ENCODE measurements around the gene UBXN2A.

UBXN2A gene, protein sequence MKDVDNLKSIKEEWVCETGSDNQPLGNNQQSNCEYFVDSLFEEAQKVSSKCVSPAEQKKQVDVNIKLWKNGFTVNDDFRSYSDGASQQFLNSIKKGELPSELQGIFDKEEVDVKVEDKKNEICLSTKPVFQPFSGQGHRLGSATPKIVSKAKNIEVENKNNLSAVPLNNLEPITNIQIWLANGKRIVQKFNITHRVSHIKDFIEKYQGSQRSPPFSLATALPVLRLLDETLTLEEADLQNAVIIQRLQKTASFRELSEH

DNA sequence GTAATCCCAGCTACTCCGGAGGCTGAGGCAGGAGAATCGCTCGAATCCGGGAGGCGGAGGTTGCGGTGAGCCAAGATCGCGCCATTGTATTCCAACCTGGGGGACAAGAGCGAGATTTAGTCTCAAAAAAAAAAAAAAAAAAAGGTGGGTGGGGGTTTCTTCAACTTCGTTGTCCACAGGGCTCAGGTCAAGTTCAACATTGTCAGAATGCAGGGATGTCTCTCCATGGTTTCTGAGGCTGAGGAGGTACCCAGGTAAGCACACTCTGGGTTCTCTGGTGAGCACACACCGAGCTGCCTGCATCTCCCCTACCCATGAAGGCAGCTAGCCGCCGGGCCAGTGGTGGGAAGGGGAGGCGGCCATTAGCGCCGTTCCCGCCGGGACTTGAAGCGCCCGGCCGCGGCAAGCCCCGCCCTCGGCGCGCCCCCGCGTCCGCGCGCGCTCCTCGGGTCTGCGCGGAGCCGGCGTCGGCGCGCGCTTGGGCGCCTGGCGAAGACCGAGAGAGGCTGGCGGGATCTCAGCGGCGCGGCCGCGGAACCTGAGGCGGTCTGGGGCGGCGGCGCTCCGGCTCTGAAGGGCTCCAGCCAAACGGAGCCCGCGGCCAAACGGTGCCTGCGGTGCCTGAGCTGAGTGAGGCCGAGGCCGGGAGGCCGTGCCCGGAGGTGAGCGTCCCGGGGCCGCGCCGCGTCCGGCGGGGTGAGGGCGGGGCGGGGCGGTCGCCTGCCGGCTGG, at the start of gene UBXN2A:
Gene UBXN2A (plus strand): TSS at position 477 of the 731 bp plus-strand sequence. CDS start 17,852 bp downstream, outside the sequence.
- DNase-seq, result peak; percentile 91

DNA sequence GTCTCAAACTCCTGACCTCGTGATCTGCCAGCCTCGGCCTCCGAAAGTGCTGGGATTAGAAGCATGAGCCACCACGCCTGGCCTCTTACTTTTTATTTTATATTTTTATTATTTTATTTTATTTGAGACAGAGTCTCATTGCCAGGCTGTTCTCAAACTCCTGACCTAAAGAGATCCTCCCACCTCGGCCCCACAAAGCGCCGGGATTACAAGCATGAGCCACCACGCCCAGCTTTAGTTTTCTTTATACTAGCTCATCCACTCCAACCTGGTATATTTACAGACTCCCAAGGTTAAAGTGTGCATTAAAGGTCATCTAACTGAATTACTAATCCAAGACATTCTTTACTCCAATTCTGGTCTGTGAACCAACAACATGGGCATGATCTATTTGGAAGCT, 40.1 kb upstream of the UBXN2A start:
- no peak for DNase-seq

DNA sequence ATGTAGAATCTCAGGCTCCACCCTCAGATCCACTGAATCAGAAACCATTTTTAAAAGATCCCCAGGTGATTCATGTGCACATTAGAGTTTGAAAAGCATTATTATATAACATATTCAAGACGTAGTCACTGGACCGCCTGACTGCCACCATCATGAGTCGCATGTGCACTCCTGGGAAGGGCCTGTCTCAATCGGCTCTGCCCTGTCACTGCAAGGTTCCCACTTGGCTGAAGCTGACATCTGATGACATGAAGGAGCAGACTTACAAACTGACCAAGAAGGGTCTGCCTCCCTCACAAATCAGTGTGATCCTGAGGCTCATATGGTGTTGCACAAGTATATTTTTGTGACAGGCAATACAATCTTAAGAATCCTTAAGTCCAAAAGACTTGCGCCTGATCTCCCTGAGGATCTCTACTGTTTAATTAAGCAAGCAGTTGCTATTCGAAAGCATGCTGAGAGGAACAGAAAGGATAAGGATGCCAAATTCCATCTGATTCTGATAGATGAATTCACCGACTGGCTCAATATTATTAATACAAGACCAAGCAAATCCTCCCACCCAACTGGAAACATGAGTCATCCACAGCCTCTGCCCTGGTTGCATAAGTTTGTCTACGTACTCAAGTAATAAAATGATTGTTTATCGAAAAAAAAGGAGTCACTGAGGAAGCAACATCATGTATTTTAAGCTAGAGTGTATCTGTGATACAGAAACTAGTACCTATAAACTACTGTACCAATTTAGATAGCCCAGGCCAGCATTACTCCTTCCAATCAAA, 39.5 kb upstream of the UBXN2A start:
- no peak for DNase-seq

DNA sequence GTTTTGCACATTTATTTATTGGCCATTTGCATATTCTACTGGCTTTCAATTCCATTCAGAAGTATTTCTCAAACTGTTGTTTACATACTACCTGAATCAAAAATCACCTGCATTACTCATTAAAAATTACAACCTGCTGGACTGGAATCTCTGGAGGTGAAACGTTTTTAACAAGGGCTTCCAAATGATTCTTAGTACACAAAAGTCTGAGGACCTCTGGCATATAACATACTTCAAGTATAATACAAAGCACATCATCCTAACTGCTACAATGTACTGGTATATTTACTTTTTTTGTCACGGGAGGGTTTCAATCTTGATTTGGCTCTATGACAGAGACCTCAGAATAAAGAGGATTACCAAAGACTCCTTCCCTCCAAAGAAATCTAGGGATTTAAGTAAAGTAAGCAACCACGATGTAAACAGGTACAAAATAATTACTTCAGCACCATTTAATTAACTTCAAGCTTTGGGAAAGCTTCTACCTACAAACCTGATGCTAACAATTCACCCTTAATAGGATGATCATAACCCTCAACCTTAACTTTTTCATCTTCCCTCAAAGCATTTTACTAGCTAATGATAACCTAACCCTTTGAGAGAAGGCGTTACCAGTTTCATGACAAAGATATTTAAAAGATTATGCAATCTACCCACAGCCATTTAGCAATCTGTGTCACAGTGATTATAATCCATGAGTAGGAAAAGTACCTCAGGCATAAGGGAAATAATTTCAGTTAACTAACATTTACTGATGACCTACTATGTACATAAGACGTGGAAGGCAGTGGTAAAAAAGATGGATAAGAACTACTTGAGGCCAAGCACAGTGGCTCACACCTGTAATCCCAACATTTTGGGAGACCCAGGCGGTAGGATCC, 38.1 kb upstream of the UBXN2A start:
- DNase-seq, result no peak

DNA sequence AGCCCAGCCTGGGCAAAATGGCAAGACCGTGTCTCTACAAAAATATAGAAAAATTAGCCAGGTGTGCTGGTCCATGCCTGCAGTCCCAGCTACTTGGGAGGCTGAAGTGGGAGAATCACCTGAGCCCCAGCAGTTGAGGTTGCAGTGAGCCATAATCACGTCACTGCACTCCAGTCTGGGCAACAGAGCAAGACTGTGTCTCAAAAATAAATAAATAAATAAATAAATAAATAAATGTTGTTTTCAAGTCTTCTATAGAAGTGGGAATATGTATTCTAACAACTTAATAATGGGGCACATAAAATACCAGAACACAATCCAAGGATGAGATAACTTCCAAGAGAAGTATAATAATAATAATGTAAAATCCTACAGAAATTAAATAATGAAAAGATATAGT, 37.2 kb upstream of the UBXN2A start:
- no peak for DNase-seq

DNA sequence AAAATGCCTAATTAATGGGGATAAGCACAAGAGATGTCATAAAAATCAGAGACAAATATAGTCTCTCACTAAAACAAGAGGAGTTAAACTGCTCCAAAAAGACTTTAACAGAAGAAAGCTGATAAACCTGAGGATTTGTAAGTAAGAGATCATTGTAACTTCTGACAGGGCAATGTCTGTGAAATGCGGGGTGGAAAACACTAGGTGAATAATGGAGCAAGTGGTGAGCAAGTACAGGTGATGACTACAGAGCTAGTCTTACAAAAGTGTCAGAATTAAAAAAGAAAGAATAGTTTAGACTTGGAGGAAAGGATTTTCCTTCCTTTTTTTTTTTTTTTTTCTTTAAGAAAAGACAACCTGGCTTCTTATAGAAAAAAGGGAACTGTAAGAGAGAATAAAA, 36.0 kb upstream of the UBXN2A start:
- no peak for DNase-seq

DNA sequence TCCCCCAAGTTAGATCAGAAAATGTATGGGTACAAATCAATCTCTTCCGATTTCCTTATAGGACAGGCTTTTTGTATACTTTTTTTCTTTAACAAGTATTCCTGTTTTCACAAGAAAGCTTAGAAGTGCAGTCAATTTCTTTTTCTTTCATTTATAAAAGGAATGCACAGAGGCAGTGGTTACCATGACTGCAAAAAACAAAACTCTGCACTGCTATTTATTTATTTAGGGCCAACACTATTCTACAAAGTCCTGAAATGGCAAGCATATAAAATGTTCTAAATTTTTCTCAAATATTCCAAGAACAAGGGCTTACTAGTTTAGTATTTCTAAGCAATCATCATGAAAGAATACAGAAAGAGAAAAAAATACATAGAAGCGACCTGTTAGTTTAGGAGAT, 35.6 kb upstream of the UBXN2A start:
- no peak for DNase-seq

DNA sequence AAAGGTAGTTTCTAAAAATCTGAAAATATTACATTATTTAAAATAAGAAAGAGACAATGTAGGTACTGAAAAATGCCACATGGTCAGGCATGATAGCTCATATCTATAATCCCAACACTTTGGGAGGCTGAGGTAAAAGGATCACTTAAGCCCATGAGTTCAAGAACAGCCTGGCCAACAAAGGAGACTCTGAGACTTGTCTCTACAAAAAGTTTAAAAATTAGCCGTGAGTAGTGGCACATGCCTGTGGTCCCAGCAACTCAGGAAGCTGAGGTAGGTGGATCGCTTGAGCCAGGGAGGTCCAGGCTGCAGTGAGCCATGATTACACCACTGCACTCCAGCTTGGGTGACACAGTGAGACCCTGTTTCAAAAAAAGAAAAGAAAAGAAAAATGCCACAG, 35.1 kb upstream of the UBXN2A start:
- DNase-seq, result no peak

DNA sequence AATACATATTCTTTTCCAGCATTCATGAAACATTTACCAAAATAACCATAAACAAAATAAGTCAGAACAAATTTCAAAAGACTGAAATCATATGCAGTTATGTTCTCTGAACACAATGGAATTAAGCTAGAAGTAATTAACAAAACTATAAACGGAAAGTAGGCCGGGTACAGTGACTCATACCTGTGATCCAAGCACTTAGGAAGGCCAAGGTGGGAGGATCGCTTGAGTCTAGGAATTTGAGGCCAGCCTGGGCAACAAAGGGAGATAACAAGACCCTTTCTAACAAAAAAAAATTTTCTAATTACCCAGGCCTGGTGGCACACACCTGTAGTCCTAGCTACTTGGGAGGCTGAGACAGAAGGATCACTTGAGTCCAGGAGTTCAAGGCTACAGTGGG, 28.2 kb upstream of the UBXN2A start:
- no peak for DNase-seq

DNA sequence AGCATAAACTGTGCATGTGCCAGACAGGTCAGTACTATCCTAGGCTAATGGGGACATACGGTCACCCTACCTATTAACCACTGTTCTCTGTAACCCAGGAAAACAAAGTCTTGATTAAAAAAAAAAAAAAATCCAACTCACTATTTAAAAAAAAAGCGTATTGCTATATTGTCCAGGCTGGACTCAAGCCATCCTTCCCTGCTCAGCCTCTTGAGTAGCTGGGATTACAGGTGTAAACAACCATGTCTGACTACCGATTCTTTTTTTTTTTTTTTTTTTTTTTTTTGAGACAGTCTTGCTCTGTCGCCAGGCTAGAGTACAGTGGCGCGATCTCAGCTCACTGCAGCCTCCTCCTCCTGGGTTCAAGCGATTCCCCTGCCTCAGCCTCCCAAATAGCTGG, 24.9 kb upstream of the UBXN2A start:
- no peak for DNase-seq

DNA sequence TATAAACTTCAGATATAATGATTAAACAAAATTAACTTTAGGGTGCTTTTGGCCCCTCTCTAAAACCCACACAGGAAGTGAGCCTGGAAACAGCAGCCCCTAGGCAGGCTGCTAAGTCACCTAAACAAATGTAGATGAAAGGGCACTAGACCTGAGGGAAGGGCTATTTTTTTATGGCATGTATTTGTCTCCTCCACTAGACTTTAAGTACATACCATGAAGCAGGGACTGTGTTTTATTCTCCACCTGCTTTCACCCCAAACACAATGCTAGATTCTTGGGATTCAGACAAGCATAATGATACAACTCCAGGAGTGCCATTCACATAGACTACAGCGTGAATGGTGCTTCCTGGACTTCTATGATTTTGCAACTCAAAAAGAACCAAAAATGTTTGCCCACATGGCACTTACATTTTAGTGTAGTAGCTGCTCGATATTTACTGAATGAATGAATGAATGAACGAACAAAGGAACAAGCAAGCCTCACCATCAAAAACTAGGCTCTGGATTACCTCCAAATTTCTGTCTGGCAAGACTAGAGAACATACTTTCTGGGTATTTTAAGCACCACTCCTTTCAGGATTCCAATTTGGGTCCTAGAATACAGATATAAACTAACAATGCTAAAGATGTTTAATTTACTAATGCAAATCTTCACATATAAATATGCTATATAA, 23.4 kb upstream of the UBXN2A start:
- DNase-seq, result peak; percentile 66

DNA sequence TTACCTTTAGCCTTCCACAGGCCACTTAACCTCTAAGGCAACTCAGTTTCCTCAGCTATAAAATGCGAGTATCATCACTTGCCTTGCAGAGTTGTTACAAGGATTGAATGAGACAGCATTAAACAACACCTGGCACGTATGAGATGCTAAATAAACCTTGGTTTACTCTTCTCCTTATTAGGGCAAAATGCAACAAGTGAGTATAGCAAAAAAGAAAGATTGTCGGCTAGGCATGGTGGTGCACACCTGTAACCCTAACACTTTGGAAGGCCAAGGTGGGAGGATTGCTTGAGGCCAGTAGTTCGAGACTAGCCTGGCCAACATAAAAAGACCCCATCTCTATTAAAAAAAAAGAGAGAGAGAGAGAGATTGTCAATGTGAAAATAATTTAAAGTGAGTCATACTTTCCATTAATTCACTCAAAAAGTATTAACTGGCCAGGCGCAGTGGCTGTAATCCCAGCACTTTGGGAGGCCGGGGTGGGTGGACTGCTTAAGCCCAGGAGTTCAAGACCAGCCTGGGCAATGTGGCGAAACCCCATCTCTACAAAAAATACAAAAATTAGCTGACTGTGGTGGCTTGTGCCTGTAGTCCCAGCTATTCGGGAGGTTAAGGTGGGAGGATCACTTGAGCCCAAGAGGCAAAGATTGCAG, 21.3 kb upstream of the UBXN2A start:
- no peak for DNase-seq

DNA sequence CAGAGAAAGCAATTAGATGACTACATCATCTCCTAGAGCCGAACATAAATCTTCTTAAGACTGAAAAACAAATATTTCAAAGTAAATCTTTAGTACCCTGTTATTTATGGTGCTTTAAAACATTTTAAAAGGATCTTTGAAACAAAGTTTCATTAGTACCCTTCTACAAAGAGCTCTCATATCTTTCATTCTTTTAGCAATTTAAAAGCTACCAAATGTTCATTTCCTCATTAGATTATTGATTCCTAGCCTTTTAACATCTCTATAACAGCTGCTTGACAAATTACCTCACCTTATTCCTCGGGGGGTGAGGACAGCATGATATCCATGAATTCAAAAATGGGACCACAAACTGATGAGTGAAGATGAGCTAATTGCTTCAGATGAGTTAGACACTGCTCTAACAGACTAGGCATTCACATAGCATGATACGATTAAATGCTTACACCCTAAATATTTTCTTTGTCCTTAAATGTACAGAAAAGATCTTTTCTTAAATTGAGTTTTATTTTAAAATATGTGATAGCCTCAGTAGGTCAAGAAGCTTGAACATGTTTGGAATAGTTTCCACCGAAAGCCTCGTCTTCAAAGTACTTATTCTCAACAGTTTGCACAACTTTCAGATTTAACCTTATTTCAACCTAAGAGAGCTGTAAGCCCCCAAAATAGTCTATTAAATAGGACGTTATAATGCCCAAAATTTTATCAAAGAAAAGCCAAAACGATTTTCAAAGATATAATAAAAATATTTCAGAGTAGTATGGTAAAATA, 15.5 kb upstream of the UBXN2A start:
- DNase-seq, result no peak

DNA sequence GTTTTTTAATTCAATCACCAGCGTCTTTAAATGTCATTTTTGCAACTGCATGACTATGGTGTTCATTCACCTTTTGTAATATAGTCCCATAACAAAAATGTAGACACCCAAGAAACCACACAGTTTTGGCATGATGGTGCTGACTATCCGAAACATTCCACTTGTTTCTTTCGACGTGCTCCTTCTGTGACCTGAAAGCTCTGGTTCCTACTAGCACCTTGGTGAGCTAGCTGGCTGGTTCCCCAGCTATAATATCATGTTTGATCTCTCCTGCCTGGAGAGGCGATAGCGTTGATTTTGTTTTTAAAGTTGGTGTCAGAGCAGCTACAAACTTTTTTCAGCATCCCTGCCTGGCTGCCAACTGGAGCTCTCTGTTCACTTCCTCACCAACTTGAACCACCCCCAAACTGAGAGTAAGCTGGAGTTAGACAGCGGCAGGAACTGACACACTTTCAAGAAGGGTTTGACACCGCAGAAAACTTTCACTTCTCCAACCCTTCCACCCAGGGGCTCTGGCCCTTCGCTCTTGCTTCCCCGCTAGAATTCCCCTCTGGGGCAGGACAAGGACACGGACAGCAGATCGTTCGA, 14.5 kb upstream of the UBXN2A start:
- peak; percentile 80 for DNase-seq

DNA sequence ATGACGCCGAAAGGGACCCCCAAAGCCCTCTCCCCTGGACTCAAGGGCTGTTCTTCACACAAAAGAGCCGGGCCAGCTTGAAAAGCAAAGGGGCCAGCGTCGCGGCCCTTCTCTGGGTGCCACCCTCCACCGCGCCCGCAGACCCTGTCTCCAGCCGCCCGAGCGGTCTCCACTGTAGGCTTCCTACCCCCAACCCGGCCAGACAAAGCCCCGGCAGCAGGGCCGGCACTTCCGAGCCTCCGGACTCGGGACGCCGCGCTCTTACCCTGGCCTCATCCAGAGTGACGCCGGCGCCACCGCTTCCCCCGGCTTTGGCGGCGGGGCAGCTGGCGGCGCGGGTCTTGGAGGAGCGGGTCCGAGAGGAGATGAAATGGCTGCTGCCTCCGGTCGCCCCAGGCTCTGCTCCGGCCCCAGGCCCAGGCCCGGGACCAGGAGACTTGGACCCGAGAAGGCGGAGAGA, 13.9 kb upstream of the UBXN2A start:
- peak; percentile 75 for DNase-seq

DNA sequence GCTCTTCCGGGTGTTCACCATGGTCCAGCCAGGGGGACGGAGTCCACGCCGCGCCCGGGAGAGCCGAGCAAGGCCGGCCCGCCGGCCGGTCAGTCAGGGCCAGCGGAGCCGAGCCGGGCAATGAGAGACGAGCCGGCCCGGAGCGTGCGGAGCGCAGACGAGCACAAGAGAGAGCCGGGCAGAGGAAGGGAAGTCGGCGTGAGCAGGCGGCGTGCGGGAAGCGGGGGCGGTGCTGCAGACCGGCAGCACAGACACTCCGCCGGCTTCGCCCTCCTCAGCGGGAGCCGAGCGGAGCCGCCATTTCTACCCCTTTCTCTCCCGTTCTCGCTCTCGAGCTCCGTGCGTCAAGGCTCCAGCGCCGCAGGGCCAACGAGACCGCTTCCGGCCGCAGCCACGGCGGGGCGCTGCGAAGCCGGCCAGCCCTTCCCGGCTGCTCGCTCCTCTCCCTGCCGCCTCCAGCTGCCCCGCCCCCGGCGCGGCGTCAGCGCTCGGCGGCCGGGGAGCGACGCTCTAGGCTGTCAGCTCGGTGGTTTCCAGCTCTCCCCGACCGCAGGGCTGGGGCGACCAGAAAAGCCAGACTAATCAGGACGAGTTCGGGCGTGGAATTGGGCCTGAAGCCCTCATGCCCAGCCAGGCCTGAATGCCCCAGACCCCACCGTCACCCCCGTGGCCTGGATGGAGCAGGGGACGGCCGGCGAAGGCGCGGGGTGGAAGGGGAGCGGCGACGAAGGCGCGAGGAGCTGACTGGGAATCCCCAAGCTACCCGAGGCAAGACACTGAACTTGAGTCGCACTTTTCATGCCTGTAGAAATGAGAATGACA, 13.3 kb upstream of the UBXN2A start, which contains the start of gene ATAD2B:
Gene ATAD2B (minus strand): TSS at position 374 of the 822 bp plus-strand sequence. CDS start 353 bp downstream, at position 21.
- DNase-seq, result peak; percentile 98

DNA sequence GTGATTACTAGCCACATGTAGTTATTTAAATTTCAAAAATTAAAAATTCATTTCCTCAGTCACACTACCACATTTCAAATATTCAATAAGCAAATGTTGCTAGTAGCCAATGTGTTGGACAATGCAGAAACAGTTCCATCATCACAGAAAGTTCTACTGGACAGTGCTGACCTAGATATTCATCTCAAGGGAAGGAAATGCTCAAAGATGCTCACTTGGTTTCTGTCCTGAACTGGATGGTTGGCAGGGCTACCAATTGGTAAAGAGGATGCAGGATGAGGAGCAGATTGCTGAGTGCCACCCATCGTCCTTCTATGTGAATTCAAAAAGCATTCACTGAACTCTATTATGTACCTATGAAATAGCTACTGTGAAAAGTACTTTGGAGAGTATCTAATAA, 6.0 kb upstream of the UBXN2A start:
- no peak for DNase-seq

DNA sequence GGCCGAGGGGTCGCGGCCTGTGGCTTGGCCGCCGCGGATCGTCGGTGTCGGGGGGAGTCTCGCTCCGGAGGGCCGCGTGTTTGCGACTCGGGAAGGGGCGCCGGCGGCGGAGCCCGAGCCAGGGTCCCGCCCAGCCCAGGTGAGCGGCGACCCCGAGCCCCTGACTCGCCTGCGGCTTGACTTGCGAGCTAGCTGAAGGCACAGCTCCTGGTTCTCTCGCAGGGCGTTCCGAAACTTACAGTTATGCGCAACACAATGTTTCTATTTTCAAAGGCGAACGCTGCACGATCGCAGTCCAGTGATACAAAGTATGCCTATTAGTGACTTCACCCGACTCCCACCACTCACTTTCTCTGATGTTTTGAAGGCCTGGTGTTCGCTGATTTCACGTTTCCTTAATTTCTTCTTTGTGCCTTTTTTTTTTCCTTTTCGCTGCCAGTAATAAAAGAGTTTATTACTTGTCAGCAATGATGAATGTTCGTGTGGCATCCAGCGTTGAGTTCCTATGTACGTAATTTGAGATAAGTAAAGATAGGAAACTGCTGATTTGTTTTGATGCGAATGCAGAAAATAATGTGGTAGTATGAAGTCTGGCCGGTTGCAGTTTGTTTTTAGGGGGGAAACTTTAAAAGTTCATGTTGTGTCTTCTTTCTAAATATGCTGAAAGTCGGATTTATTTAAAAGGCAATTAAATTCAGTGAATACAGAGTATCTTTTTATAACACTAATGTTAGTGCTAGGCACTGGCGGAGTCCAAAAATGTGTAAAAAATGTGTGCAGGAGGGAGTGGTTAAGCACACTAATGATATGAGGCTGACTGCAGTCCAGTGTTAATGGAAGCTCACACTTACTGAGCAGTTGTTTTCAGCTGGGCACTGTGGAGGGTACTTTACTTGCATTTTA, 706 bp downstream of the UBXN2A start:
- DNase-seq, result no peak
